SK-N-SH treated with all-trans-retinoic acid at 6 μM for 48 hours (cell line): Measurements from ENCODE around the gene AIM2.
A peak's percentile ranks its signal among the peaks of the same experiment; 100 is the strongest.

Experiments
- ATAC-seq: fragments of 200-7000 bp; cut with Tn5 transposase; 3 replicates; pipeline ENCODE4 v1.9.1; 2020; ENCODE audit warnings: mild to moderate bottlenecking, moderate library complexity
- BACH2 ChIP-seq: fragments of 250-450 bp; sonication (Bioruptor Pico); IDR thresholded peaks from 2 replicates; pipeline ENCODE4 v1.9.0; 2021; ENCODE audit warnings: mild to moderate bottlenecking, borderline replicate concordance
- CREB5 ChIP-seq: fragments of 250-450 bp; sonication (Bioruptor Pico); IDR thresholded peaks from 2 replicates; pipeline ENCODE4 v1.5.1; 2020; ENCODE audit warnings: low read depth, mild to moderate bottlenecking, moderate library complexity
- CSDC2 ChIP-seq: fragments of 250-450 bp; sonication (Bioruptor Pico); IDR thresholded peaks from 2 replicates; pipeline ENCODE4 v1.5.0; 2020; ENCODE audit warnings: mild to moderate bottlenecking, moderate library complexity
- ISL1 ChIP-seq: fragments of 250-450 bp; sonication (Bioruptor Pico); IDR thresholded peaks from 2 replicates; pipeline ENCODE4 v2.1.2; 2022; ENCODE audit warnings: mild to moderate bottlenecking, moderate library complexity
- OSR1 ChIP-seq: fragments of 250-450 bp; sonication (Bioruptor Pico); IDR thresholded peaks from 2 replicates; pipeline ENCODE4 v1.8.0; 2022; ENCODE audit warnings: moderate library complexity, mild to moderate bottlenecking, inconsistent platforms
- PPARA ChIP-seq: fragments of 250-450 bp; sonication (Bioruptor Pico); IDR thresholded peaks from 2 replicates; pipeline ENCODE4 v1.5.0; 2020; ENCODE audit warnings: mild to moderate bottlenecking, borderline replicate concordance
- RARB ChIP-seq: fragments of 250-450 bp; sonication (Bioruptor Pico); IDR thresholded peaks from 2 replicates; pipeline ENCODE4 v1.8.0; 2021; ENCODE audit warnings: mild to moderate bottlenecking, moderate library complexity
- SNAI2 ChIP-seq: fragments of 250-450 bp; sonication (Bioruptor Pico); IDR thresholded peaks from 2 replicates; pipeline ENCODE4 v1.5.0; 2020; ENCODE audit warnings: mild to moderate bottlenecking, moderate library complexity
- TOX ChIP-seq: fragments of 250-450 bp; sonication (Bioruptor Pico); IDR thresholded peaks from 2 replicates; pipeline ENCODE4 v1.8.0; 2021; ENCODE audit warnings: mild to moderate bottlenecking, moderate library complexity, borderline replicate concordance
- ZC3H10 ChIP-seq: fragments of 250-450 bp; sonication (Bioruptor Pico); IDR thresholded peaks from 2 replicates; pipeline ENCODE4 v1.5.1; 2021; ENCODE audit warnings: mild to moderate bottlenecking, moderate library complexity
- ZFP3 ChIP-seq: fragments of 250-450 bp; sonication (Bioruptor Pico); IDR thresholded peaks from 2 replicates; pipeline ENCODE4 v1.5.0; 2020; ENCODE audit warnings: mild to moderate bottlenecking, moderate library complexity
- ZNF565 ChIP-seq: fragments of 450-650 bp; formaldehyde crosslinking; conservative IDR thresholded peaks from 2 replicates; pipeline ENCODE4 v1.5.0; 2020; ENCODE audit warnings: low read depth, mild to moderate bottlenecking, moderate library complexity
- ZNF70 ChIP-seq: fragments of 450-650 bp; formaldehyde crosslinking; IDR thresholded peaks from 2 replicates; pipeline ENCODE4 v1.5.0; 2020; ENCODE audit warnings: mild to moderate bottlenecking, moderate library complexity
- ZNF8 ChIP-seq: fragments of 450-650 bp; formaldehyde crosslinking; IDR thresholded peaks from 2 replicates; pipeline ENCODE4 v1.5.0; 2020; ENCODE audit warnings: mild to moderate bottlenecking, moderate library complexity
- TF ChIP-seq, protein P1 (sequence below): fragments of 250-450 bp; sonication (Bioruptor Pico); IDR thresholded peaks from 2 replicates; pipeline ENCODE4 v1.5.1; 2021; ENCODE audit warnings: mild to moderate bottlenecking, moderate library complexity
- TF ChIP-seq, protein P2 (sequence below): fragments of 250-450 bp; sonication (Bioruptor Pico); IDR thresholded peaks from 2 replicates; pipeline ENCODE4 v1.8.0; 2021; ENCODE audit warnings: low read depth, mild to moderate bottlenecking, moderate library complexity, borderline replicate concordance
- TF ChIP-seq, protein P3 (sequence below): fragments of 250-450 bp; sonication (Bioruptor Pico); IDR thresholded peaks from 2 replicates; pipeline ENCODE4 v1.5.0; 2020; ENCODE audit warnings: mild to moderate bottlenecking, moderate library complexity

The AIM2 gene

DNA sequence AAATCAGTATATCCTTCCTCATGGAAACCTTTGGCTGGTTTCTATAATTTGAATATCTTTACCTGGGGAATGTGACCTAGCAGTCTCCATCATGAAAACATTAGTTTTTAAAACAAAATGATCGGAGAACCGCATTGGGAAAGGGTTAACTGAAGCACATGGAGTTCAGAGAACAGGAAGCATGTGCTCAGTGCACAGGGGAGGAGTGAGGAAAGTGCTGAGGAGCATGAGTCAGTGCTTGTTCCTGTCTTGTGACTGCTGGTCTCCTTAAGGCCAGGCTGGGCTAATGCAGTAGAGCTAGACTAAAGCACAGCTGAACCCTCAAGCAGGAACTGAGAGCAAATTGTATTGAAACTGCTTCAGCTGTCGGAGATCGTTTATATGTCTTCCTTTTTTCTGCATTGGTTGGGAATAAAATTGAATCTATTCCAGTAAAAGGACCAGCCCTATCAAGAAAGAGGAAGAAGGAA is 61.1 kb downstream of the AIM2 start:
- TF ChIP-seq OSR1, result peak; percentile 36; the same call in 1 of the 2 replicates
- TF ChIP-seq, protein P1, sequence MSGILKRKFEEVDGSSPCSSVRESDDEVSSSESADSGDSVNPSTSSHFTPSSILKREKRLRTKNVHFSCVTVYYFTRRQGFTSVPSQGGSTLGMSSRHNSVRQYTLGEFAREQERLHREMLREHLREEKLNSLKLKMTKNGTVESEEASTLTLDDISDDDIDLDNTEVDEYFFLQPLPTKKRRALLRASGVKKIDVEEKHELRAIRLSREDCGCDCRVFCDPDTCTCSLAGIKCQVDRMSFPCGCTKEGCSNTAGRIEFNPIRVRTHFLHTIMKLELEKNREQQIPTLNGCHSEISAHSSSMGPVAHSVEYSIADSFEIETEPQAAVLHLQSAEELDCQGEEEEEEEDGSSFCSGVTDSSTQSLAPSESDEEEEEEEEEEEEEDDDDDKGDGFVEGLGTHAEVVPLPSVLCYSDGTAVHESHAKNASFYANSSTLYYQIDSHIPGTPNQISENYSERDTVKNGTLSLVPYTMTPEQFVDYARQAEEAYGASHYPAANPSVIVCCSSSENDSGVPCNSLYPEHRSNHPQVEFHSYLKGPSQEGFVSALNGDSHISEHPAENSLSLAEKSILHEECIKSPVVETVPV, result no peak
- peak; percentile 31; the same call in 1 of the 2 replicates for TF ChIP-seq TOX (CRISPR knock-in tag)
- no peak for TF ChIP-seq ZNF565 (CRISPR knock-in tag)
- no peak for TF ChIP-seq ISL1 (CRISPR knock-in tag)
- TF ChIP-seq ZC3H10 (CRISPR knock-in tag), result 0 out of 2 replicates have a peak, but pooled peaks have one; percentile 21
- TF ChIP-seq RARB (CRISPR knock-in tag), result 0 out of 2 replicates have a peak, but pooled peaks have one; percentile 38
- TF ChIP-seq, protein P2, sequence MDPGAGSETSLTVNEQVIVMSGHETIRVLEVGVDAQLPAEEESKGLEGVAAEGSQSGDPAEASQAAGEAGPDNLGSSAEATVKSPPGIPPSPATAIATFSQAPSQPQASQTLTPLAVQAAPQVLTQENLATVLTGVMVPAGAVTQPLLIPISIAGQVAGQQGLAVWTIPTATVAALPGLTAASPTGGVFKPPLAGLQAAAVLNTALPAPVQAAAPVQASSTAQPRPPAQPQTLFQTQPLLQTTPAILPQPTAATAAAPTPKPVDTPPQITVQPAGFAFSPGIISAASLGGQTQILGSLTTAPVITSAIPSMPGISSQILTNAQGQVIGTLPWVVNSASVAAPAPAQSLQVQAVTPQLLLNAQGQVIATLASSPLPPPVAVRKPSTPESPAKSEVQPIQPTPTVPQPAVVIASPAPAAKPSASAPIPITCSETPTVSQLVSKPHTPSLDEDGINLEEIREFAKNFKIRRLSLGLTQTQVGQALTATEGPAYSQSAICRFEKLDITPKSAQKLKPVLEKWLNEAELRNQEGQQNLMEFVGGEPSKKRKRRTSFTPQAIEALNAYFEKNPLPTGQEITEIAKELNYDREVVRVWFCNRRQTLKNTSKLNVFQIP (CRISPR knock-in tag), result peak; percentile 82; the same call in 1 of the 2 replicates
- ATAC-seq, result peak; percentile 91

- ATAC-seq, result no peak
- no peak for TF ChIP-seq PPARA (CRISPR knock-in tag)
- no peak for TF ChIP-seq CREB5
- TF ChIP-seq ZNF8 (CRISPR knock-in tag), result no peak
Observed at GRCh38 chr1:159014851-159015250, 61.7 kb downstream of the AIM2 start.

DNA sequence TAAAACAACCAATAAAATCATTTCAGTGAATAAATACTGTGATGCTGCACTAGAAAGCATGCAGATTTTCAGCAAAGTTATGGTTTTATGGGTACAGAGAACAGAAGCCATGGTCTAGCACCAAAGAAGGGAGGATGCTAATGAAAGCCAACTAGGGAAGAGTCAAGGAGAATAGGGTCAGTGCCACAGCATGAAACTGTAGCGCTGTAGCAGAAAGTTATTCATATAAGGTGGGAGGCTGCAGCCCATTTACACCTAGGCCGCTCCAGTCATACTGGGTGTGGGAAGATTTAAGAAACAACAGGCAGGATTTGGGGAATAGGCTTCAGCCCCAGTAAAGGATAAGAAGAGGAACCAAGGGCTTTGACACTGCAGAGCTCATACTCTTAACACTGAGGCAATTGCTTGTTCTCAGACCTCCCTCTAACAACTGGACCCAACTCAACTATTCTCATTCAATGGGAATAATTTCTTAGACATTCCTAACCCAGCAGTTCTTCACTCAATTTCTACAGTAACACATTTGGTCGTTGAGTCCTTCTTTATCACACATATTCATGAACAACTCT is 62.5 kb downstream of the AIM2 start:
- TF ChIP-seq SNAI2 (CRISPR knock-in tag) (no peak), BACH2 (CRISPR knock-in tag) (no peak), TOX (CRISPR knock-in tag) (no peak), ZFP3 (CRISPR knock-in tag) (no peak), ISL1 (CRISPR knock-in tag) (no peak)
- TF ChIP-seq, protein P2 (CRISPR knock-in tag), result no peak
- TF ChIP-seq, protein P3, sequence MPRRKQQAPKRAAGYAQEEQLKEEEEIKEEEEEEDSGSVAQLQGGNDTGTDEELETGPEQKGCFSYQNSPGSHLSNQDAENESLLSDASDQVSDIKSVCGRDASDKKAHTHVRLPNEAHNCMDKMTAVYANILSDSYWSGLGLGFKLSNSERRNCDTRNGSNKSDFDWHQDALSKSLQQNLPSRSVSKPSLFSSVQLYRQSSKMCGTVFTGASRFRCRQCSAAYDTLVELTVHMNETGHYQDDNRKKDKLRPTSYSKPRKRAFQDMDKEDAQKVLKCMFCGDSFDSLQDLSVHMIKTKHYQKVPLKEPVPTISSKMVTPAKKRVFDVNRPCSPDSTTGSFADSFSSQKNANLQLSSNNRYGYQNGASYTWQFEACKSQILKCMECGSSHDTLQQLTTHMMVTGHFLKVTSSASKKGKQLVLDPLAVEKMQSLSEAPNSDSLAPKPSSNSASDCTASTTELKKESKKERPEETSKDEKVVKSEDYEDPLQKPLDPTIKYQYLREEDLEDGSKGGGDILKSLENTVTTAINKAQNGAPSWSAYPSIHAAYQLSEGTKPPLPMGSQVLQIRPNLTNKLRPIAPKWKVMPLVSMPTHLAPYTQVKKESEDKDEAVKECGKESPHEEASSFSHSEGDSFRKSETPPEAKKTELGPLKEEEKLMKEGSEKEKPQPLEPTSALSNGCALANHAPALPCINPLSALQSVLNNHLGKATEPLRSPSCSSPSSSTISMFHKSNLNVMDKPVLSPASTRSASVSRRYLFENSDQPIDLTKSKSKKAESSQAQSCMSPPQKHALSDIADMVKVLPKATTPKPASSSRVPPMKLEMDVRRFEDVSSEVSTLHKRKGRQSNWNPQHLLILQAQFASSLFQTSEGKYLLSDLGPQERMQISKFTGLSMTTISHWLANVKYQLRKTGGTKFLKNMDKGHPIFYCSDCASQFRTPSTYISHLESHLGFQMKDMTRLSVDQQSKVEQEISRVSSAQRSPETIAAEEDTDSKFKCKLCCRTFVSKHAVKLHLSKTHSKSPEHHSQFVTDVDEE, result no peak
- TF ChIP-seq, all 23 proteins: peak for 0
- no peak for ATAC-seq

DNA sequence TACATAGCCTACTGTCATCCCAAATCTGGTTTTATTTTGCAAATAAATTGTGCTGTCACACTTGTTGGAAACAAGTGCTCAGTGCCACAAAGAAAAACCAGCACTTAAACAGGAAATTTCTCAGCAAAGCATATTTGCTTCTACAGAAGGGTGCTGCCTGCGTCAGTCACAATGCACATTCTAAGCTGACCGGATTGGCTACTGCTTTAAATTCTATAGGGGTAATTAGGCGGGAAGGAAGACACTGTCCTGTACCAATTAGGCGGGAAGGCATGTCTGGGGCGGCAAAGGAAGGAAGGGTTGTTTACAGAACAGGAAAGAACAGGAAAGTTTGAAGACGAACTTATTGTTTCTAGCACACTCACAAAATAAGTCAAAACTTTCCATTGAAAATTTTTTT is 64.1 kb downstream of the AIM2 start:
- peak; percentile 41 for ATAC-seq
- no peak for TF ChIP-seq ZNF70
- no peak for TF ChIP-seq OSR1
- no peak for TF ChIP-seq ISL1 (CRISPR knock-in tag)
- TF ChIP-seq ZNF565 (CRISPR knock-in tag), result no peak
- no peak for TF ChIP-seq RARB (CRISPR knock-in tag)
- no peak for TF ChIP-seq SNAI2 (CRISPR knock-in tag)
- TF ChIP-seq CSDC2, result no peak
- no peak for TF ChIP-seq CREB5
